HepG2 (cell line): ENCODE measurements around the gene VAMP5. TPM values are rescaled to one million over a fixed set of nuclear protein-coding genes. Genes with fewer than 3 reads are reported as not detected.

Experiments used
- FOXA3 ChIP-seq: IDR thresholded peaks from 2 replicates; pipeline ENCODE4 v1.6.1; 2016; ENCODE audit warnings: missing genetic modification reagents, missing compliant biosample characterization
- FUBP1 ChIP-seq: sonication (generic); formaldehyde crosslinking; IDR thresholded peaks from 2 replicates; pipeline ENCODE4 v1.5.1; 2020; ENCODE audit warnings: missing genetic modification reagents, mild to moderate bottlenecking, borderline replicate concordance
- HOXA5 ChIP-seq: sonication (generic); formaldehyde crosslinking; IDR thresholded peaks from 2 replicates; pipeline ENCODE4 v1.4.0; 2020; ENCODE audit warnings: missing genetic modification reagents
- IRX3 ChIP-seq: sonication (generic); formaldehyde crosslinking; IDR thresholded peaks from 2 replicates; pipeline ENCODE4 v1.8.1; 2023; ENCODE audit warnings: mild to moderate bottlenecking, low read depth, missing genetic modification reagents, borderline replicate concordance
- JARID2 ChIP-seq: sonication (generic); formaldehyde crosslinking; IDR thresholded peaks from 2 replicates; pipeline ENCODE4 v1.8.1; 2023; ENCODE audit warnings: missing genetic modification reagents, inconsistent platforms; ENCODE audit not compliant: insufficient replicate concordance
- JUNB ChIP-seq: sonication (generic); formaldehyde crosslinking; IDR thresholded peaks from 2 replicates; pipeline ENCODE4 v1.8.0; 2022; ENCODE audit warnings: missing genetic modification reagents, mild to moderate bottlenecking, borderline replicate concordance
- KAT7 ChIP-seq: IDR thresholded peaks from 2 replicates; pipeline ENCODE4 v1.6.1; 2018; ENCODE audit warnings: borderline replicate concordance, missing compliant biosample characterization
- MNT ChIP-seq: fragments of 450-650 bp; IDR thresholded peaks from 2 replicates; pipeline ENCODE4 v1.6.1; 2016
- NBN ChIP-seq: fragments of 450-650 bp; conservative IDR thresholded peaks from 2 replicates; pipeline ENCODE4 v1.6.1; 2017
- POGZ ChIP-seq: sonication (generic); formaldehyde crosslinking; IDR thresholded peaks from 2 replicates; pipeline ENCODE4 v1.4.0; 2020; ENCODE audit warnings: mild to moderate bottlenecking, missing genetic modification reagents
- RARA ChIP-seq: IDR thresholded peaks from 2 replicates; pipeline ENCODE4 v1.6.1; 2016; ENCODE audit warnings: missing genetic modification reagents, missing compliant biosample characterization
- SP2 ChIP-seq: sonication (generic); formaldehyde crosslinking; IDR thresholded peaks from 2 replicates; pipeline ENCODE4 v1.5.1; 2020; ENCODE audit warnings: mild to moderate bottlenecking, missing genetic modification reagents
- YEATS4 ChIP-seq: sonication (generic); formaldehyde crosslinking; IDR thresholded peaks from 2 replicates; pipeline ENCODE4 v1.4.0; 2020; ENCODE audit warnings: missing genetic modification reagents, borderline replicate concordance
- ZBTB43 ChIP-seq: sonication (generic); formaldehyde crosslinking; conservative IDR thresholded peaks from 2 replicates; pipeline ENCODE4 v1.4.0; 2020; ENCODE audit warnings: missing genetic modification reagents
- ZNF234 ChIP-seq: sonication (generic); formaldehyde crosslinking; conservative IDR thresholded peaks from 2 replicates; pipeline ENCODE4 v1.5.1; 2020; ENCODE audit warnings: mild to moderate bottlenecking, missing genetic modification reagents
- ZNF326 ChIP-seq: sonication (generic); formaldehyde crosslinking; IDR thresholded peaks from 2 replicates; pipeline ENCODE4 v1.4.0; 2020; ENCODE audit warnings: missing genetic modification reagents, borderline replicate concordance
- ZNF512B ChIP-seq: sonication (generic); formaldehyde crosslinking; IDR thresholded peaks from 2 replicates; pipeline ENCODE4 v1.5.1; 2020; ENCODE audit warnings: missing genetic modification reagents, mild to moderate bottlenecking, borderline replicate concordance
- ZNF530 ChIP-seq: sonication (generic); formaldehyde crosslinking; IDR thresholded peaks from 2 replicates; pipeline ENCODE4 v1.5.0; 2020; ENCODE audit warnings: low read depth, mild to moderate bottlenecking, missing genetic modification reagents
- ZNF564 ChIP-seq: sonication (generic); formaldehyde crosslinking; IDR thresholded peaks from 2 replicates; pipeline ENCODE4 v1.8.1; 2023; ENCODE audit warnings: mild to moderate bottlenecking, missing genetic modification reagents
- polyA plus RNA-seq, 8 experiments: library from polyadenylated mRNA; depleted of rRNA in 3 of 8; stranded (reverse) in 7 of 8; unstranded in 1 of 8; fragments of >200 nt; fragmentation: Illumina TruSeq in 4 of 8; extraction: Trizol in 4 of 8; gene quantifications; 2 replicates each; pipeline versions ENCODE4 v1.2.1 to v1.2.3, GENCODE V29; 2011 to 2016; ENCODE audit warnings: low read depth in 4 of 8, missing spikeins in 1 of 8, mixed read lengths in 1 of 8; ENCODE audit not compliant: insufficient read depth in 1 of 8
- total RNA-seq, 5 experiments: library from RNA; depleted of rRNA; stranded (reverse); fragments of >200 nt; fragmentation: Illumina TruSeq; extraction: Trizol; gene quantifications; 2 replicates each; pipeline ENCODE4 v1.2.3, GENCODE V29; 2016; ENCODE audit warnings: low read depth in 1 of 5
- TF ChIP-seq, protein P1 (sequence below): sonication (generic); formaldehyde crosslinking; IDR thresholded peaks from 2 replicates; pipeline ENCODE4 v1.9.0; 2021; ENCODE audit warnings: missing genetic modification reagents, borderline replicate concordance

The VAMP5 gene
- total and polyA plus RNA-seq, 2 of the 13 experiments (the other 11 are each of a cell fraction or from before 2014, with no cell fraction given): 7.2 to 56.7 TPM

GRCh38 chr2:85584354-85584856 is at the start of gene VAMP5 (continued):
- peak; percentile 64 for TF ChIP-seq HOXA5
- TF ChIP-seq POGZ (CRISPR knock-in tag): peak; percentile 60
- TF ChIP-seq IRX3: peak; percentile 30
- peak; percentile 66 for TF ChIP-seq ZBTB43 (CRISPR knock-in tag)
- TF ChIP-seq RARA (CRISPR knock-in tag): peak; percentile 75
- TF ChIP-seq SP2 (CRISPR knock-in tag): no peak
- peak; percentile 90 for TF ChIP-seq YEATS4 (CRISPR knock-in tag)
- peak; percentile 99 for TF ChIP-seq KAT7 (CRISPR knock-in tag)
- TF ChIP-seq ZNF234 (CRISPR knock-in tag): 0 out of 2 replicates have a peak, but pooled peaks have one; percentile 54
- TF ChIP-seq JUNB (CRISPR knock-in tag): no peak
- TF ChIP-seq JARID2: peak; percentile 85
- peak; percentile 83; the same call in 1 of the 2 replicates for TF ChIP-seq FUBP1
- peak; percentile 93 for TF ChIP-seq ZNF564 (CRISPR knock-in tag)
- peak; percentile 94; the same call in 1 of the 2 replicates for TF ChIP-seq ZNF512B
- peak; percentile 74 for TF ChIP-seq FOXA3 (CRISPR knock-in tag)
- no peak for TF ChIP-seq ZNF530
- TF ChIP-seq, protein P1, sequence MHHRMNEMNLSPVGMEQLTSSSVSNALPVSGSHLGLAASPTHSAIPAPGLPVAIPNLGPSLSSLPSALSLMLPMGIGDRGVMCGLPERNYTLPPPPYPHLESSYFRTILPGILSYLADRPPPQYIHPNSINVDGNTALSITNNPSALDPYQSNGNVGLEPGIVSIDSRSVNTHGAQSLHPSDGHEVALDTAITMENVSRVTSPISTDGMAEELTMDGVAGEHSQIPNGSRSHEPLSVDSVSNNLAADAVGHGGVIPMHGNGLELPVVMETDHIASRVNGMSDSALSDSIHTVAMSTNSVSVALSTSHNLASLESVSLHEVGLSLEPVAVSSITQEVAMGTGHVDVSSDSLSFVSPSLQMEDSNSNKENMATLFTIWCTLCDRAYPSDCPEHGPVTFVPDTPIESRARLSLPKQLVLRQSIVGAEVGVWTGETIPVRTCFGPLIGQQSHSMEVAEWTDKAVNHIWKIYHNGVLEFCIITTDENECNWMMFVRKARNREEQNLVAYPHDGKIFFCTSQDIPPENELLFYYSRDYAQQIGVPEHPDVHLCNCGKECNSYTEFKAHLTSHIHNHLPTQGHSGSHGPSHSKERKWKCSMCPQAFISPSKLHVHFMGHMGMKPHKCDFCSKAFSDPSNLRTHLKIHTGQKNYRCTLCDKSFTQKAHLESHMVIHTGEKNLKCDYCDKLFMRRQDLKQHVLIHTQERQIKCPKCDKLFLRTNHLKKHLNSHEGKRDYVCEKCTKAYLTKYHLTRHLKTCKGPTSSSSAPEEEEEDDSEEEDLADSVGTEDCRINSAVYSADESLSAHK (CRISPR knock-in tag): peak; percentile 69; the same call in 1 of the 2 replicates
- TF ChIP-seq NBN: no peak
- TF ChIP-seq MNT: peak; percentile 44
- no peak for TF ChIP-seq ZNF326 (CRISPR knock-in tag)
